Rectal smooth muscle tissue (tissue), 1 donor: ENCODE data around the gene BTBD17.

ENCODE experiments used
- H3K27ac ChIP-seq: one replicate; pipeline ENCODE4 v1.7.0; 2013; ENCODE audit warnings: low read depth, low read length, inconsistent platforms
- H3K27me3 ChIP-seq: one replicate; pipeline ENCODE4 v1.7.0; 2013; ENCODE audit warnings: low read length; ENCODE audit not compliant: control insufficient read depth, insufficient read depth
- H3K36me3 ChIP-seq: one replicate; pipeline ENCODE4 v1.7.0; 2013; ENCODE audit warnings: low read length; ENCODE audit not compliant: control insufficient read depth, insufficient read depth
- H3K4me1 ChIP-seq: one replicate; pipeline ENCODE4 v1.7.0; 2013; ENCODE audit warnings: low read length; ENCODE audit not compliant: control insufficient read depth, insufficient read depth
- H3K4me3 ChIP-seq: one replicate; pipeline ENCODE4 v1.7.0; 2013; ENCODE audit warnings: low read length
- H3K9ac ChIP-seq: one replicate; pipeline ENCODE4 v1.7.0; 2013; ENCODE audit warnings: low read length

BTBD17 gene

GRCh38 chr17:74394275-74394950 is 32.7 kb upstream of the BTBD17 start:
- Histone ChIP-seq H3K4me1 (no peaks in the 10 kb centered on the region), H3K9ac (no peak overlapping the region), H3K36me3 (no peaks in the 10 kb centered on the region), H3K27ac (no peak overlapping the region), H3K27me3 (no peaks in the 10 kb centered on the region), H3K4me3 (no peak overlapping the region)

- Histone ChIP-seq H3K4me3 (no peak overlapping the region), H3K9ac (no peak overlapping the region), H3K27me3 (no peaks in the 10 kb centered on the region), H3K36me3 (no peaks in the 10 kb centered on the region), H3K4me1 (no peaks in the 10 kb centered on the region), H3K27ac (no peak overlapping the region)
Measured at GRCh38 chr17:74393346-74393942, 31.8 kb upstream of the BTBD17 start.

- Histone ChIP-seq H3K4me3 (no peak overlapping the region), H3K27ac (no peak overlapping the region), H3K9ac (no peak overlapping the region), H3K27me3 (no peaks in the 10 kb centered on the region), H3K36me3 (no peaks in the 10 kb centered on the region), H3K4me1 (no peaks in the 10 kb centered on the region)
Measured at GRCh38 chr17:74392848-74393247, 31.2 kb upstream of the BTBD17 start.

- no peak overlapping the region for H3K9ac ChIP-seq
- no peak overlapping the region for H3K4me3 ChIP-seq
- no peaks in the 10 kb centered on the region for H3K27me3 ChIP-seq
- no peak overlapping the region for H3K27ac ChIP-seq
- no peaks in the 10 kb centered on the region for H3K4me1 ChIP-seq
- H3K36me3 ChIP-seq = no peaks in the 10 kb centered on the region
Measured at GRCh38 chr17:74391771-74392170, 30.1 kb upstream of the BTBD17 start.

GRCh38 chr17:74390680-74391653 is 29.3 kb upstream of the BTBD17 start:
- no peak overlapping the region for H3K9ac ChIP-seq
- H3K4me1 ChIP-seq = no peaks in the 10 kb centered on the region
- H3K27me3 ChIP-seq = no peaks in the 10 kb centered on the region
- H3K4me3 ChIP-seq = no peak overlapping the region
- H3K27ac ChIP-seq = no peak overlapping the region
- H3K36me3 ChIP-seq = no peaks in the 10 kb centered on the region

GRCh38 chr17:74389937-74390679 is 28.4 kb upstream of the BTBD17 start:
- Histone ChIP-seq H3K4me1 (no peaks in the 10 kb centered on the region), H3K27ac (no peak overlapping the region), H3K36me3 (no peaks in the 10 kb centered on the region), H3K27me3 (no peaks in the 10 kb centered on the region), H3K9ac (no peak overlapping the region), H3K4me3 (no peak overlapping the region)

- no peak overlapping the region for H3K4me3 ChIP-seq
- no peaks in the 10 kb centered on the region for H3K27me3 ChIP-seq
- H3K27ac ChIP-seq = no peak overlapping the region
- no peaks in the 10 kb centered on the region for H3K4me1 ChIP-seq
- no peak overlapping the region for H3K9ac ChIP-seq
- H3K36me3 ChIP-seq = no peaks in the 10 kb centered on the region
Measured at GRCh38 chr17:74389084-74389753, 27.6 kb upstream of the BTBD17 start.

GRCh38 chr17:74387365-74388218 is 25.9 kb upstream of the BTBD17 start:
- Histone ChIP-seq H3K27ac (no peak overlapping the region), H3K27me3 (no peaks in the 10 kb centered on the region), H3K36me3 (no peaks in the 10 kb centered on the region), H3K4me3 (no peak overlapping the region), H3K9ac (no peak overlapping the region), H3K4me1 (no peaks in the 10 kb centered on the region)

GRCh38 chr17:74386386-74386785 is 24.7 kb upstream of the BTBD17 start:
- H3K4me3 ChIP-seq = no peak overlapping the region
- H3K9ac ChIP-seq = no peak overlapping the region
- H3K27me3 ChIP-seq = no peaks in the 10 kb centered on the region
- no peaks in the 10 kb centered on the region for H3K36me3 ChIP-seq
- no peak overlapping the region for H3K27ac ChIP-seq
- H3K4me1 ChIP-seq = no peaks in the 10 kb centered on the region

GRCh38 chr17:74385201-74385600 is 23.5 kb upstream of the BTBD17 start:
- no peaks in the 10 kb centered on the region for H3K27me3 ChIP-seq
- peaks cover under 1% of the 10 kb centered on the region for H3K4me1 ChIP-seq
- H3K9ac ChIP-seq = no peak overlapping the region
- no peaks in the 10 kb centered on the region for H3K36me3 ChIP-seq
- no peak overlapping the region for H3K4me3 ChIP-seq
- no peak overlapping the region for H3K27ac ChIP-seq

GRCh38 chr17:74383141-74383540 is 21.5 kb upstream of the BTBD17 start:
- Histone ChIP-seq H3K4me1 (peaks cover 7% of the 10 kb centered on the region), H3K27ac (no peak overlapping the region), H3K36me3 (no peaks in the 10 kb centered on the region), H3K9ac (no peak overlapping the region), H3K4me3 (no peak overlapping the region), H3K27me3 (no peaks in the 10 kb centered on the region)
